Measurements from ENCODE around the gene MCMBP. TPM values are rescaled to one million over a fixed set of nuclear protein-coding genes. Genes with fewer than 3 reads are reported as not detected.

Gene MCMBP
- total RNA-seq, 1 experiment from 2014 or later: 108 TPM

GRCh38 chr10:119812684-119813083, 60.0 kb downstream of the MCMBP start:
- no TSS peak for BruUV-seq (replicated peaks)
- no peaks in the 10 kb centered on the region for H3K27me3 ChIP-seq (replicated peaks; ENCODE audit: insufficient read depth, low read depth, low read length, poor library complexity)
- CTCF ChIA-PET: no interaction called here
- no peak overlapping the region for H3K4me3 ChIP-seq (ENCODE audit: low read depth, low read length, poor library complexity, severe bottlenecking)
- H3K27ac ChIP-seq (ENCODE audit: low read depth, low read length, poor library complexity, severe bottlenecking): no peak overlapping the region
- intact Hi-C loops (cut with micrococcal nuclease; ENCODE audit: unreplicated experiment): no loop called here
- TF ChIP-seq EZH2 (IDR thresholded peaks at IDR 0.05; ENCODE audit: borderline replicate concordance, low read depth, low read length, poor library complexity, severe bottlenecking): no peak
- TF ChIP-seq, protein P1, sequence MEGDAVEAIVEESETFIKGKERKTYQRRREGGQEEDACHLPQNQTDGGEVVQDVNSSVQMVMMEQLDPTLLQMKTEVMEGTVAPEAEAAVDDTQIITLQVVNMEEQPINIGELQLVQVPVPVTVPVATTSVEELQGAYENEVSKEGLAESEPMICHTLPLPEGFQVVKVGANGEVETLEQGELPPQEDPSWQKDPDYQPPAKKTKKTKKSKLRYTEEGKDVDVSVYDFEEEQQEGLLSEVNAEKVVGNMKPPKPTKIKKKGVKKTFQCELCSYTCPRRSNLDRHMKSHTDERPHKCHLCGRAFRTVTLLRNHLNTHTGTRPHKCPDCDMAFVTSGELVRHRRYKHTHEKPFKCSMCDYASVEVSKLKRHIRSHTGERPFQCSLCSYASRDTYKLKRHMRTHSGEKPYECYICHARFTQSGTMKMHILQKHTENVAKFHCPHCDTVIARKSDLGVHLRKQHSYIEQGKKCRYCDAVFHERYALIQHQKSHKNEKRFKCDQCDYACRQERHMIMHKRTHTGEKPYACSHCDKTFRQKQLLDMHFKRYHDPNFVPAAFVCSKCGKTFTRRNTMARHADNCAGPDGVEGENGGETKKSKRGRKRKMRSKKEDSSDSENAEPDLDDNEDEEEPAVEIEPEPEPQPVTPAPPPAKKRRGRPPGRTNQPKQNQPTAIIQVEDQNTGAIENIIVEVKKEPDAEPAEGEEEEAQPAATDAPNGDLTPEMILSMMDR (conservative IDR thresholded peaks at IDR 0.05; ENCODE audit: low read depth, low read length): no peak
- peaks cover 12% of the 10 kb centered on the region for H3K4me1 ChIP-seq (ENCODE audit: insufficient read depth, low read length, poor library complexity, severe bottlenecking)
- DNase-seq (ENCODE audit: low spot score): no peak
- no peaks in the 10 kb centered on the region for H3K9me3 ChIP-seq (ENCODE audit: low read depth, low read length, poor library complexity, severe bottlenecking)
- POLR2A ChIA-PET (ENCODE audit: low non-redundant PET): no interaction called here
- H3K36me3 ChIP-seq (ENCODE audit: insufficient read depth, low read length, poor library complexity, severe bottlenecking): no peaks in the 10 kb centered on the region

DNA sequence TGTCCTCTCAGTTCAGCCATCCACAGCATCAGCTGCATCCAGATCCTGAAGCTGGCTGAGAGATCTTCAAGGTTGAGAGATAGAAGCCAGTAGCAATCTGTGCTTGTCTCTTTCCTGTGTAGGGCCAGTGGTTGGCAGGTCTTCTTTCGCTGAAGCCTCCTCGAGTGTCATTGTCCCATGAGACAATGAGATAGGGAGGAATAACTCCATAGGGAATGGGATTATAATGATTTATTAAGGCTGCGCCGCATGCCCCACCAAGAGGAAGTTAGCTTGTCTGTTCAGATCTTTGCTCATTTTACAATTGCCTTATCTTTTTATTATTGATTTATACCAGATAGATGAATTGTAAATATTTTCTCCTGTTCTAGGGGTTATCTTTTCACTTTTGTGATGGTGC, 61.5 kb downstream of the MCMBP start:
- DNase-seq (ENCODE audit: low spot score): peak; percentile 54
- Histone ChIP-seq H3K27ac (ENCODE audit: low read depth, low read length, poor library complexity, severe bottlenecking) (no peak overlapping the region), H3K27me3 (replicated peaks; ENCODE audit: insufficient read depth, low read depth, low read length, poor library complexity) (no peaks in the 10 kb centered on the region), H3K4me3 (ENCODE audit: low read depth, low read length, poor library complexity, severe bottlenecking) (no peak overlapping the region), H3K36me3 (ENCODE audit: insufficient read depth, low read length, poor library complexity, severe bottlenecking) (no peaks in the 10 kb centered on the region), H3K4me1 (ENCODE audit: insufficient read depth, low read length, poor library complexity, severe bottlenecking) (peaks cover 21% of the 10 kb centered on the region), H3K9me3 (ENCODE audit: low read depth, low read length, poor library complexity, severe bottlenecking) (no peaks in the 10 kb centered on the region)
- ChIA-PET CTCF (no interaction called here), POLR2A (ENCODE audit: low non-redundant PET) (no interaction called here)
- BruUV-seq (replicated peaks): no TSS peak
- TF ChIP-seq, protein P1 (conservative IDR thresholded peaks at IDR 0.05; ENCODE audit: low read depth, low read length): no peak
- TF ChIP-seq EZH2 (IDR thresholded peaks at IDR 0.05; ENCODE audit: borderline replicate concordance, low read depth, low read length, poor library complexity, severe bottlenecking): no peak
- intact Hi-C loops (cut with micrococcal nuclease; ENCODE audit: unreplicated experiment): no loop called here

GRCh38 chr10:119807960-119808697, 64.5 kb downstream of the MCMBP start:
- Histone ChIP-seq H3K4me1 (ENCODE audit: insufficient read depth, low read length, poor library complexity, severe bottlenecking) (peaks cover 41% of the 10 kb centered on the region), H3K4me3 (ENCODE audit: low read depth, low read length, poor library complexity, severe bottlenecking) (no peak overlapping the region), H3K9me3 (ENCODE audit: low read depth, low read length, poor library complexity, severe bottlenecking) (no peaks in the 10 kb centered on the region), H3K36me3 (ENCODE audit: insufficient read depth, low read length, poor library complexity, severe bottlenecking) (no peaks in the 10 kb centered on the region), H3K27me3 (replicated peaks; ENCODE audit: insufficient read depth, low read depth, low read length, poor library complexity) (no peaks in the 10 kb centered on the region), H3K27ac (ENCODE audit: low read depth, low read length, poor library complexity, severe bottlenecking) (no peak overlapping the region)
- BruUV-seq (replicated peaks): no TSS peak
- intact Hi-C loops (cut with micrococcal nuclease; ENCODE audit: unreplicated experiment): no loop called here
- POLR2A ChIA-PET (ENCODE audit: low non-redundant PET): no interaction called here
- CTCF ChIA-PET: no interaction called here
- no peak for DNase-seq (ENCODE audit: low spot score)
- TF ChIP-seq, protein P1 (conservative IDR thresholded peaks at IDR 0.05; ENCODE audit: low read depth, low read length): no peak
- no peak for TF ChIP-seq EZH2 (IDR thresholded peaks at IDR 0.05; ENCODE audit: borderline replicate concordance, low read depth, low read length, poor library complexity, severe bottlenecking)

All from A673 (cell line).